Sigmoid colon (tissue), 4 donors: Measurements from ENCODE around the gene TENM4.

Source experiments
- CTCF ChIP-seq, 4 experiments: fragments of 450-650 bp in 3 of 4; fragments of 200-600 bp in 1 of 4; IDR thresholded peaks; one replicate each; pipeline ENCODE4 v1.5.1; 2016 to 2019; ENCODE audit warnings: antibody characterized with exemption in 4 of 4, mild to moderate bottlenecking in 3 of 4, moderate library complexity in 2 of 4
- EP300 ChIP-seq, 4 donors: sonication (generic); formaldehyde crosslinking; IDR thresholded peaks; one replicate each; pipeline ENCODE4 v1.6.1; 2017; ENCODE audit warnings: antibody characterized with exemption in 4 of 4
- POLR2A ChIP-seq, 2 donors: fragments of 450-650 bp; IDR thresholded peaks; one replicate each; pipeline ENCODE4 v1.6.1; 2016; ENCODE audit warnings: antibody characterized with exemption in 2 of 2, mild to moderate bottlenecking in 2 of 2, moderate library complexity in 2 of 2
- POLR2AphosphoS5 ChIP-seq, 4 donors: sonication (generic); formaldehyde crosslinking; IDR thresholded peaks; one replicate each; pipeline ENCODE4 v1.6.1; 2017; ENCODE audit warnings: antibody characterized with exemption in 4 of 4

- TF ChIP-seq POLR2A (IDR thresholded peaks at IDR 0.05) (no peak), CTCF (IDR thresholded peaks at IDR 0.05) (no peak), EP300 (IDR thresholded peaks at IDR 0.05) (no peak), POLR2AphosphoS5 (IDR thresholded peaks at IDR 0.05) (no peak)
These were observed 788.0 kb downstream of the TENM4 start for GRCh38 chr11:78652843-78653239.
